GM18867 (cell line): ENCODE data around the gene RHOA.

Experiments used
- ATAC-seq: cut with Tn5 transposase; IDR thresholded peaks from one replicate; pipeline ENCODE4 v1.9.1; 2021; ENCODE audit warnings: mild to moderate bottlenecking, moderate library complexity; ENCODE audit not compliant: unreplicated experiment

RHOA gene

DNA sequence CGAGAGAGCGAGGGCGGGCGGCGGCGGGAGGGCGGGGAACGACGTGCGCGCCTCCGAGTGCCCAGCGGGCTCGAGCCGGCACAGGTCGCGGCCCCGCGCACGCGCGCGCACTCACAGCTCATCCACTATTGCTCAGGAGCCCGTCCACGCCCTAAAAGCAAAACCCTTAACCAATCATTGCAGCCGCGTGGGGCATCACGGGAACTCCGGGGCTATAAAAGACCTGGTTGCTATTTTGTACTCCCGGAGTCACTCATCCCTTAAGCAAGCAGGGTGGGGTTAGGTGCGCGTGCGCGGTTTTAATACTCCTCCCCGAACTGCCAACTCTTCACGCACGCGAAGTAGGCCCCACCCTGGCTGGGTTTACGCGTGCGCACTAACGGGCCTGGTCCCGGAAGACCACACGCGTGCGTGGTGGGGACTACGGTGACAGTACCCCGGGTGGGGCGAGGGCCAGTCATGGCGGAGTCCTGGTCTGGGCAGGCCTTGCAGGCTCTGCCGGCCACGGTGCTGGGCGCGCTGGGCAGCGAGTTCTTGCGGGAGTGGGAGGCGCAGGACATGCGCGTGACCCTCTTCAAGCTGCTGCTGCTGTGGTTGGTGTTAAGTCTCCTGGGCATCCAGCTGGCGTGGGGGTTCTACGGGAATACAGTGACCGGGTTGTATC, at the start of gene RHOA, which contains the start of gene TCTA:
Gene RHOA, minus strand, starts transcription at position 9 of the 664 bp plus-strand sequence. CDS start 36,387 bp downstream, outside the sequence.
Gene TCTA, plus strand, starts transcription at position 456 of the 664 bp plus-strand sequence. Its CDS starts 4 bp downstream, at position 460.
- peak; percentile 74 for ATAC-seq

DNA sequence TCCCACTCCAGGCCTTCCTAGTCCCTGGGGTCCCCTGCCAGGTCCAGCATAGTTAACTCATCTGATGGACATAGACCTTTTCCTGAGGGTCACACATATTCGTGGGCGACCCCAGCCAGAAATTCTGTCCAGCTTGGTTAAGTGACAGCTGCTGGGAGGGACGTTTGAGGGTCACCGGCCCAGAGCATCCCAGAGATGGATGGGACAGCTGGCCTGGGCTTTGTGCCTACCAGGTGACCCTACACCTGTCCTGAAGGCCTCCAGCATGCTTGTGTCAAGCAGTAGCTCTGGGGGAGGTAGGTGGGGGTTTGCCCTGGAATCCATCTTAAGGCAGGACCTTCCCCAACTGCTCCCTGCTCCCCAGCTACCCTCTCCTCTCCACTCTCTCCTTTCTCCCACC, 49.2 kb upstream of the RHOA start:
- ATAC-seq = no peak

DNA sequence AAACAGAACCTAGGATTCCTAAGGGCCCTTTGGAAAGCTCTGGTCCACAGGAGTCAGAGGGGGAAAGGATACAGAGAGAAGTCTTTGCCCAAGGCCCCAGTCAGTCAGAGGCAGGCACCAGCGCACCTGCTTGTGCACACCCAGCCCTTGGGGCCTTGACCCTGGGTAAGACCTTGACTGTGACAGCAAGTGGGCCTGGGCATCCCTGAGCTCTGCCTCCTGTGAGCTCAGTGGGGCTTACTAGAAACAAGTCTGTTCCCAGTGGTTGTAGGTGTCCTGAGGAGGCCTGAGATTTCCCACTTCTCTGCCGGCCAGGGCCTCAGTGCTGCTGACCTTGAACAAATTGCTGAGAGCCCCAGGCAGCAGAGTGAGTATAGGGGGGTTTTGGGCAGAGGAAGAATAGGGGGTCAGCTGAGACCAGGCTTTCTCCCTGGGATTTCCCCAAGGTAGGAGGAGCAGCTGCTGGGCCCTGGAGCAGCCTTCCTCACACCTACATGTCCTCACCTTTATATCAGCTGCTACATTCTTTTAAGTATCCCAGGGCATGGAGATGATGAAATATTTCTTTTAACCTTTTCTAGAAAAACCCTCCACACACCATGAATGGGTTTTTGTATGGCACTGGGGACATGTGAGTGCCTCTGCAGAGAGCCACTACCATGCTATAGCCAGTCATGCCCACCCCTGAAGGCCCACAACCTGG, 48.6 kb upstream of the RHOA start:
- ATAC-seq = no peak

DNA sequence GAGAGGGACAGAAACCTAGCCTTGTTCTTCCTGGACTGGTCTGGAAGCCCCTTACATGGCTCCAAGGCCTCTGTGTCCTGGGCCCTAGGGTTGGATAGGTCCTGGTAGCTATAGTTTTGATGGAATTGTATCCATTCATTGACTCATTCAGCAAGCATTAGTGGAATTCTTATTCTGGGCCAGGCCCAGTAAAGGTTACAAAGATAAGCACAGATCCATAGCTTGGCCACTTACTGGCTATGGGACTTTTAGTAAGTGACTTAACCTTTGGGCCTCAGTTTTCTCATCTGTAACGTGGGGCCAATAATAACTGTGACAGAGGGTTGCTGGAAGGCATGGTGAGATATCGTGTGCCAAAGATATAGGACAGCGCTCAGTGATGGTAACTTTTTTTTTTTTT, 44.7 kb upstream of the RHOA start:
- no peak for ATAC-seq

DNA sequence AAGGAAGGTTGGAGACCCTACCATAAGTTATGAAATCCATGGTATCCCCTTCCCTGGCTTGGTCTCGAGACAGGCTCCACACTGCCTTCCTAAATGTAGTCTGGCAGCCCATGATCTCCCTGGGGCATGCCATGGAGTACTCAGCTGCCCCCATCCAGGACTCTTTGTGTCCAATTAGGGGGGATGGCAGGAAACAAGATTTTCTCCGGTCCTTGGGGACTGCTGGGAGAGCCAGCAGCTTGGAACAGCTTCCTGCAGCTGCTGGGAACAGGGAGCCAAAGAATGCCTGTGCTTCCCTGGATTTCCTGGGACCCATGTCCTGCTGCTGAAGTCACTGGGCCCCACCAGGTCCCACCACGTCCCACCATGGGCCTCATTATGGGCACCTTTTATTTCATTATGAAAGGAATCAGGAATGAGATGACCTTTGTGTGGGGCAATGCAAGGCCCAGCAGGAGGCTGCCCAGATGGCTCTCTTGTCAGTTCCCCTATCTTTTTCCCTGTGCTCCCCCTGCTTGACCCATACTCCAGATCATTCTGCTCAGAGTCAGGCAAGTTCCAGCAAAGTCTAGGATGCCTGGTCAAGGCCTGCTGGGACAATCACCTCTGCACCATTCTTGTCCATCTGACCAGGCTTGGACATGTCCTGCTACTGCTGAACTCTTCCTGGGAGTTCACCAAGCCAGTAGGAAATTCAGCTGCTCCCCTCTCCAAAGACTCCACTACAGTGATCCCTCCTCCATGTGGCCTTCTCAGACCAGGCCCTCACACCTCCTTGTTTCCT, 43.3 kb upstream of the RHOA start:
- ATAC-seq = no peak

DNA sequence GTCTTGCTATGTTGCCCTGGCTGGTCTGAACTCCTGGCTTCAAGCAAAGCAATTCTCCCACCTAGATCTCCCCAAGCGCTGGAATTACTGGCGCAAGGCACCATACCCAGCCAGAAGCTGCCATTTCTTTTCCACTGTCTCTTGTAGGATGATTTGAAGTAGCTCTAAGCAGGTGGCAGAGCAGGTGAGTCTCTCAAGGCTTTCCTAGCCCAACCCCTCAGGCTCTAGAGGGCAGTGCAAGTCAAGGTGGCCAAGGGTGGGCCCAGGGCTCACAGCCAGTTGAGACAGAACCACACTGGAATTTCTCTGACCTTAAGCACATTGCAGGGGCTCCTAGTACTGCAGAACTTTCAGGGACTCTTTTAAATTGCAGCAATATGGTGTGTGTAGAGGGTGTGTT, 42.7 kb upstream of the RHOA start:
- ATAC-seq = no peak

DNA sequence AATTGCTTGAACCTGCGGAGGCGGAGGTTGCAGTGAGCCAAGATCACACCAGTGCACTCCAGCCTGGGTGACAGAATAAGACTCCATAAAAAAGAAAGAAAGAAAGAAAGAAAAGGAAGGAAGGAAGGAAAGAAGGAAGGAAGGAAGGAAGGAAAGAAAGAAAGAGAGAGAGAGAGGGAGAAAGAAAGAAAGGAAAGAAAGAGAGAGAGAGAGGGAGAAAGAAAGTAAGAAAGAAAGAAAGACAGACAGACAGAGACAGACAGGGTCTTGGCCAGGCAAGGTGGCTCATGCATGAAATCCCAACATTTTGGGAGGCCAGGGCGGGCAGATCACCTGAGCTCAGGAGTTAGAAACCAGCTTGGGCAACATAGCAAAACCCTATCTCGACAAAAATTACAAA, 41.8 kb upstream of the RHOA start:
- no peak for ATAC-seq

DNA sequence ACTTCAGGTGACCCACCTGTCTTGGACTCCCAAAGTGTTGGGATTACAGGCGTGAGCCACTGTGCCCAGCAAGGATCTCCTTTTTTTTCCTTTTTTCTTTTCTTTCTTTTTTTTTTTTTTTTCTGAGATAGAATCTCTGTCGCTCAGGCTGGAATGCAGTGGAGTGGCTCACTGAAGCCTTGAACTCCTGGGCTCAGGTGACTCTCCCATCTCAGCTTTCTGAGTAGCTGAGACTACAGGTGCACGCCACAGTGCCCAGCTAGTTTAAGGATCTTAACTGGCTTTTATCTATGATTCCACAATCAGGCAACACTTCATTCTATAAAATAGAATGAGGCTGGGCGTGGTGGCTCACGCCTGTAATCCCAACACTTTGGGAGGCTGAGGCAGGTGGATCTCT, 33.6 kb upstream of the RHOA start:
- ATAC-seq = no peak

DNA sequence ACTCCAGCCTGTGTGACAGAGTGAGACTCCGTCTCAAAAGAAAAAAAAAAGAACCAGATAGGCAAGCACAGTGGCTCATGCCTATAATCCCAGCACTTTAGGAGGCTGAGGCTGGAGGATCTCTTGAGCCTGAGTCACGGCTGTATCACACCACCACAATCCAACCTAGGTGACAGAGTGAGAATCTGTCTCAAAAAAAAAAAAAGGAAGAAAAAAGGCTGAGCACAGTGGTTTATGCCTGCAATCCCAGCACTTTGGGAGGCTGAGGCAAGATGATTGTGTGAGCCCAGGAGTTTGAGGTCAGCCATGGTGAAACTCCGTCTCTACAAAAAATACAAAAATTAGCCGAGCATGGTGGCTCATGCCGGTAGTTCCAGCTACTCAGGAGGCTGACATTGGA, 23.0 kb upstream of the RHOA start:
- ATAC-seq = no peak

DNA sequence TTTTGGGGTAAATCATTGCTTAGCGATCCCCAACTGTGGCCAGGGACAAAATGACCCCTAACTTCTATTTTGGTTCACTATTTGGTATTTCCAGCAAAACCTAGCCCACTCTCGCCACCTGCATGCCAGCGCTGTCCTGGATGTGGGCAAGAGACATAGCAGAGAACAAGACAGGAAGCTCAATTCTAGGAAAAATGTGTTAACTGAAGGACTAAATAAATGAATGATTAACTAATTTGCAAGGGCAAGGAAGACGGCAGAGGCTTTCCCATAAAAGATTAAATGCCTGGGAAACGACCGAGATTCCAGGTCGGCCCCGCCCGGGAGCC, 16.9 kb upstream of the RHOA start:
- no peak for ATAC-seq

DNA sequence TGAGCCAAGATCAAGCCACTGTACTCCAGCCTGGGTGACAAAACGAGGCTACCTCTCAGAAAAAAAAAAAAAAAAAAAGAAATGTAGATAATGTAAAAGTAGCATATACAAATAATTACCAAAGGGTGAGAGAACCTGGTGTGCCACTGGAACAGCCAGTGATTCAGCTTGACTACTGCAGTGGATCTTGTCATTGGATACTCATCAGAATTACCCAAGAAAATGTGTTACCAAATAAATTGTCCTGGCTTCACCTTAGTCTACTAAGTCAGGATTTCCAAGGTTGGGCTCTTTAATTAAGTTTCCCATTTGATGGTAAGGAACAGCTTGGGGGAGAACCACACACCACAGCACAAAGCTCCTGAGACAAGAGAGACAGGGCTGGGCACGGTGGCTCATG, 15.8 kb upstream of the RHOA start:
- no peak for ATAC-seq

DNA sequence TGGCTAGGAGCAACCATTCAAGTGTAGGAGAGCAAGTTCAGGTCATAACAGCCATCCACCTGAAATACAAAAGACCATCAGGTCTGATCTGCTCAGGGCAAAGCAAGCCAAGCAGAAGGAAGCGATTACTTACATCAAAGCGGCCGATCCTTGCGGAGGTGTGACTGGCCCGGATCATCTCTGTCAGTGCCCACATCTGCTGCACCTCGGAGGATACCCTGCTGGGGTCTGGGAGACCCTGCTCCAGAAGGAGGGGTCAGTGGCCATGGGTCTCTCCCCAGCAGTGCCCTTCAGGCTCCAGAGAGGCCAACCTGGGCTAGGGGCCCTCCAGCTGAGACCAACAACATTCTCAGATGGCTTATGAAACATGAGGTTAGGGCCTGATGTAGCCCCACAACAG, 13.0 kb upstream of the RHOA start:
- ATAC-seq = no peak

DNA sequence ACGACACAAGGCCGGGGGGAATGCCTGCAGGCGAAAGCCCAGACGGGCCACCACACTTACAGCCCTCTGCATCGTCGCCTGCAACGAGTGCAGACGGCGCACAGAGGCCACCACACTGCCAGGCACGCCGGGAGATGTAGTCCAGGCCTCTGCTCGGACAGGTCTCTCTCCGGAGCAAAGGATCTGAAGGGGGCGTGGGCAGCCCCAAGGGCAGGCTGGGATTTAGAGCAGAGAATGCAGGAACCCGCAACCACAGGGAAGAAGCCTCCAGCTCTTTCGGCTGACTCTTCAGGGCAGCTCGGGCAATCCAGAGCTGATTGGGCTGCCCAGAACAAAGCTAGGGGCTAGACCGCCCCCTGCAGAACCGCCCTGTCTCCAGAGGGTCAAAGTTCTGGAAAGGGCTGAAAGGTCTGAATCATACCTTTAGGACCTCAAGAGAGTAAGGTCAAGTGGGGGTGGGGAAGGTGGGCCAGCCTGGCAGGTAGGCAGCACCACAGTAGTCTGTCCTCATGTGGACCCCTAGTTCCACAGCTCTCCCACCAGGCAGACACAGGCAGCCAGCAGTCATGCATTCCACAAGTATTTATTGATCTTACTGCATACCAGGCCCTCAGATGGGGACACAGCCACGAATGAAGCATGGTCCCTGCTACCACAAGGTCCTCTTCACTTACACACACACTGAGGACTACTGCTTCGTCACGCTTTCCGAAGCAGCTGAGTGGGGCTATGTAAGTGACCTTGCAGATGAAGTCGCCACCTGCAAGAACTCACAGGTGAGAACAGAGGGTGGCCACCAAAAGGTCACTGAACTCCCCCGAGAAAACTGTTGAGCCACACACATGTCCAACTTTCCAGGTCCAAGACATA, 10.8 kb upstream of the RHOA start, which contains the start of gene AMT:
Gene AMT, minus strand, starts transcription at position 95 of the 870 bp plus-strand sequence. Its CDS starts 23 bp downstream, at position 72.
- ATAC-seq = no peak

DNA sequence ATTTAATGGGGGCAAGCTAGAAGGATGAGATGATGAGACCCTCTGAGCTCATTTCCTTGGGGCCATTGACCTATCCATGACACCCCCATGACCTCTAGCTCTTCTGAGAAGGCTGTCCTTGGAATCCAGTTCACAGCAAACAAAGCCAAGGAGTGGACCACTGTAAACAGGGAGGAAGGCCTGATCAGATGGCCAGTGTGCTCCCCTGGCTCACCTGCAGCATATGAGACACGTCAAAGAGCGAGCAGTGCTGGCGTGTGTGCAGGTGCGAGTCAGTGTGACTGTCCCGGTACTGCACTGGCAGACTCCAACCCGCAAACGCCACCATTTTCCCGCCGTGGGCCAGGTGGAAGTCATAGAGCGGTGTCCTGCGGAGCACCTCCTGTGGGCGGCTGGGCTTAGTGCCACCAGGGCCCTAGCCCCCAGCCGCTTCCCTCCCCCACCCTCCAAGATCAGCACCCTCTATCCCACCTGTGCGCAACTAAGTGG, 10.2 kb upstream of the RHOA start:
- ATAC-seq = no peak

DNA sequence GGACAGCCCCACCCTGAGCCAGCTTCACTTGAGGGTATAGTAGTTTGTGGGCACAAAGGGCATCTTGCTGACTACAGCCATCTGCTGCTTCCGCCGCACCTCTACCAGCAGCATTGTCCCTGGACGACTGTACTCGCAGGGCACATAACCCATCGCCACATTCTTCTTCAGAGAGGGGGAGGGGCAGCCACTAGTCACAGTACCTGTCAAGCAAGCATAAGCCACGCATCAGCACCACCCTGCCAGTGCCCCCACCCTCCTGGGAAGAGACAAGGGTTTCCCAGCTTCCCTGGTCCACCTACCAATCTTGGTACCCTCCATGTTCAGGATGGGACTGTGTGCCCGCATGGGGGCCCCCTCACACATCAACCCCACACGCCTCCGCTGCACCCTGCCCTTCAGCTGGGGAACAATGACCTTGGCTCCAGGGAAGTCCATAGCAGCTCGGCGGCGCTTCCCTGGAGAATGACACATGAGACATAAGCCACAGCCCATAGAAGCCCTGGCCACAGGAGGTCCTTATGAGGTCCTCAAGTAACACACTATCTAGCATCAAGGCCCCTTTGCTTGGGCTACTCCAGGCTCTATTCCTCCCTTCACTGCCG, 5.8 kb upstream of the RHOA start:
- no peak for ATAC-seq

DNA sequence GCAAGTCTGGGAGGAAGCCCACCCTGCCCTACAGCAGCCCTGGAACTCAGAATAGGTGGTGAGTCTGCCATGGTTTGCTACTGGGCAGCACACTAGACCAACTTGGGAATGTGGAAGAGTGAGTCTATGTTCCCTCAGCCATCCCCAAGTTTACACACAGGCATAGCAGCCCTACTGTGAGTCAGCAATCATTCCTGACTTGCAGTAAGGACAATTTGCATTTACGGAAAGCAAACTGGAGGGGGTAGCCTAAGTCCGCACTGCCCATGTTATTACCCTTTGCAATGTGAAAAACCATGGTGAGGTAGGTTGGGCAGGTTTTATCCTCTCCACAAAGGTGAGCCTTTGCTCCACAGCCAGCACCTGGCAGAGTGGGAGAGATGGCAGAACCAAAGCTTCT, 5.1 kb upstream of the RHOA start:
- ATAC-seq = no peak

DNA sequence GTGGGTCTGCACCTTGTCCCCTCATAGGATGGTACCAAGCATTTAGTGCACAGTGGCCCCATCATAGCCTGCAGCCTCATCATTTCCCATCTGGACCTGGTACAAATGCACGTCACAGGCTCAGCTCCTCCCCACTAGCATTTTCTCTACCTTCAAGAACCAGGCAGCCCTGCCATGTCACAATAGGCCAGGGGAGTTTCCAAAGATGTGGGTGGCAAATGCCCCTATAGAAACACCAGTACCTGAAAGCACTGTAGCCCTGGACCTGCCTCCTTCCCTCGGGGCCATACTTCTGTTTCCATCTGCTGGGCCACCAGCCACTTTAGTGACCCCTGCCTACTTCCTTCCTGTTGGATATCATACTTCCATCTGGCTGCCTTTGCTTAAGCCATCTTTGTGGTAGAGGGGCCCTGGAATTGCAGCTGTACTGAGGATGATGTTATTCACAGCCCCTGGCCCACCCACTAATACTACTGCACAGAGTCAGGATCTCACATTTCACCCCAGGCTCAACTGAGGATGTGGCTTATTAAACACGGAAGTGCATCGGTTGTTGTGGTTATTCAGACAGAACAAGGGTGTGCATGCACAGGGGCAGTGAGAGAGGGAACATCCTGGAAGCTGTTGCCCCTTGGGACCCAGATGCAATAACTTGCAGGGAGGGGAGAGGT, 4.3 kb upstream of the RHOA start:
- ATAC-seq = no peak

DNA sequence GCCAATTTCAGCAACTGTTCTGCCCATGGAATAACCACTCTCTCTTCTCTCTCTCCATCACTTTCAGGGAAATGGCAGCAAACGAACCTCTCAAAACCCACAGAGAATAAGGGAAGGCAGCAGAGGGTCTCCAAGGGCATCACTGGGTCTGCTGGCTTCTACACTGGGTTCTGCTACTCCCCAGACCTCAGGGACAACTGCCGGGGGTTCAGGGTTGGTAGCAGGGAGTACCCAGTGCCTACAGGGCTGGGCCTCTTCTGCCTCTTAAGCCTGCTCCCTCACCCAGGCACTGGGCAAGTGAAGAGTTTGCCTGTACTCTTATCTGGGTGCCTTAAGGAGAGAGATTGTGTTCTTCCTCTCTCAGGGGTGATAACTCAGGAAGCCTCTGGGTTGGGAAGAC, 3.0 kb upstream of the RHOA start:
- no peak for ATAC-seq

DNA sequence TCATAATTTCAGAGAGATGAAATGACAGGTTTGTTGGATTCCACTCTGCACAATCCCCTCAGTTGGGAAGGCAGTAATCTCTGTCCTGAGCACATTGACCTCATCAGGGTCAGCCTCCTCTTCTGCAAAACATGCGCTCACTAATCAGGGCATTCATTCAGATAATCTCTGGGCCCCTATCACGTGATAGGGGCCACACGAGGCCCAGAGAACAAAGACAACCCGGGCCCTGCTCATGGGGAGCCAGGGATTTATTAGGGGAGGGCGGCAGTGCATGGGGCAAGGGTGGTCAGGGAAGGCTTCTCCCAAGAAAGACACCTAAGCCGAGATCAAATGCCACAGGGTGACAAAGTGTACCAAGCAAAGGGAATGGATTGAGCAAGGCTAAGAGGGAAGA, 1.6 kb upstream of the RHOA start:
- ATAC-seq = no peak
